WTC11 (cell line): ENCODE data around the gene CGB7. TPM values are rescaled to one million over a fixed set of nuclear protein-coding genes. Genes with fewer than 3 reads are reported as not detected.

ENCODE experiments used
- ATAC-seq: fragments of 200-7000 bp; cut with Tn5 transposase; 2 replicates; pipeline ENCODE4 v1.10.0; 2021; ENCODE audit warnings: mild to moderate bottlenecking, moderate library complexity
- CTCF ChIA-PET: fragments of 300-600 bp; sonication (Branson Sonifier 250); formaldehyde crosslinking; loops from one replicate; lab custom pipeline; 2021; ENCODE audit warnings: antibody characterized with exemption; lab: Charles Lee
- POLR2A ChIA-PET: fragments of 350-600 bp; sonication (Branson Sonifier 250); formaldehyde crosslinking; loops from one replicate; lab custom pipeline; 2021; ENCODE audit warnings: antibody characterized with exemption; lab: Charles Lee
- DNase-seq: peaks from one replicate; pipeline ENCODE4 v3.0.0; 2021; ENCODE audit warnings: low spot score
- H3K27ac Mint-ChIP-seq: 2 replicates; pipeline ENCODE4 v1.8.0; 2021; ENCODE audit warnings: mixed read lengths
- H3K27me3 Mint-ChIP-seq: 2 replicates; pipeline ENCODE4 v1.8.0; 2021; ENCODE audit warnings: low read depth, mild to moderate bottlenecking, moderate library complexity, mixed read lengths
- H3K36me3 Mint-ChIP-seq: 2 replicates; pipeline ENCODE4 v1.8.0; 2021; ENCODE audit warnings: mixed read lengths
- H3K4me1 Mint-ChIP-seq: 2 replicates; pipeline ENCODE4 v1.8.0; 2022; ENCODE audit warnings: mixed read lengths
- H3K4me3 Mint-ChIP-seq: 2 replicates; pipeline ENCODE4 v1.8.0; 2021; ENCODE audit warnings: mild to moderate bottlenecking, moderate library complexity, mixed read lengths
- H3K9me3 Mint-ChIP-seq: 2 replicates; pipeline ENCODE4 v1.8.0; 2021; ENCODE audit warnings: mixed read lengths
- ATF2 ChIP-seq: sonication (generic); formaldehyde crosslinking; IDR thresholded peaks from 2 replicates; pipeline ENCODE4 v1.8.1; 2022; ENCODE audit warnings: low read depth, missing genetic modification reagents, borderline replicate concordance
- CREM ChIP-seq: sonication (generic); formaldehyde crosslinking; IDR thresholded peaks from 2 replicates; pipeline ENCODE4 v1.8.1; 2022; ENCODE audit warnings: mild to moderate bottlenecking, missing genetic modification reagents, moderate library complexity
- E2F5 ChIP-seq: sonication (generic); formaldehyde crosslinking; IDR thresholded peaks from 2 replicates; pipeline ENCODE4 v1.8.1; 2022; ENCODE audit warnings: mild to moderate bottlenecking, moderate library complexity, missing genetic modification reagents
- FOXJ3 ChIP-seq: sonication (generic); formaldehyde crosslinking; IDR thresholded peaks from 2 replicates; pipeline ENCODE4 v1.9.0; 2021; ENCODE audit warnings: missing genetic modification reagents, mild to moderate bottlenecking, borderline replicate concordance
- FOXK1 ChIP-seq: sonication (generic); formaldehyde crosslinking; IDR thresholded peaks from 2 replicates; pipeline ENCODE4 v1.8.0; 2022; ENCODE audit warnings: mild to moderate bottlenecking, moderate library complexity, missing genetic modification reagents
- IRF2 ChIP-seq: sonication (generic); formaldehyde crosslinking; IDR thresholded peaks from 2 replicates; pipeline ENCODE4 v1.8.0; 2022; ENCODE audit warnings: low read depth, missing genetic modification reagents, borderline replicate concordance
- NFATC4 ChIP-seq: fragments of 250-450 bp; sonication (Bioruptor Pico); IDR thresholded peaks from 2 replicates; pipeline ENCODE4 v1.9.0; 2021; ENCODE audit warnings: mild to moderate bottlenecking
- NR2C2 ChIP-seq: sonication (generic); formaldehyde crosslinking; IDR thresholded peaks from 2 replicates; pipeline ENCODE4 v1.8.0; 2022; ENCODE audit warnings: mild to moderate bottlenecking, missing genetic modification reagents
- PREB ChIP-seq: sonication (generic); formaldehyde crosslinking; IDR thresholded peaks from 2 replicates; pipeline ENCODE4 v1.8.1; 2022; ENCODE audit warnings: mild to moderate bottlenecking, missing genetic modification reagents, moderate library complexity, borderline replicate concordance
- ZNF219 ChIP-seq: sonication (generic); formaldehyde crosslinking; IDR thresholded peaks from 2 replicates; pipeline ENCODE4 v1.8.0; 2023; ENCODE audit warnings: missing genetic modification reagents, mild to moderate bottlenecking, borderline replicate concordance
- ZNF317 ChIP-seq: sonication (generic); formaldehyde crosslinking; IDR thresholded peaks from 2 replicates; pipeline ENCODE4 v1.8.1; 2023; ENCODE audit warnings: low read depth, mild to moderate bottlenecking, moderate library complexity, missing genetic modification reagents, borderline replicate concordance
- ZNF396 ChIP-seq: fragments of 250-450 bp; sonication (Bioruptor Pico); IDR thresholded peaks from 2 replicates; pipeline ENCODE4 v1.8.0; 2021; ENCODE audit warnings: mild to moderate bottlenecking, moderate library complexity, borderline replicate concordance
- ZNF423 ChIP-seq: fragments of 250-450 bp; sonication (Bioruptor Pico); IDR thresholded peaks from 2 replicates; pipeline ENCODE4 v2.1.2; 2022; ENCODE audit warnings: mild to moderate bottlenecking, moderate library complexity
- ZNF512 ChIP-seq: sonication (generic); formaldehyde crosslinking; IDR thresholded peaks from 2 replicates; pipeline ENCODE4 v1.8.1; 2022; ENCODE audit warnings: missing genetic modification reagents, borderline replicate concordance
- total RNA-seq: library from RNA; stranded (reverse); gene quantifications from 3 replicates; pipeline ENCODE4 v1.2.3, GENCODE V29; 2021
- TF ChIP-seq, protein P1 (sequence below): sonication (generic); formaldehyde crosslinking; IDR thresholded peaks from 2 replicates; pipeline ENCODE4 v1.8.1; 2023; ENCODE audit warnings: mild to moderate bottlenecking, missing genetic modification reagents, borderline replicate concordance
- TF ChIP-seq, protein P2 (sequence below): sonication (generic); formaldehyde crosslinking; IDR thresholded peaks from 2 replicates; pipeline ENCODE4 v1.8.1; 2022; ENCODE audit warnings: low read depth, mild to moderate bottlenecking, moderate library complexity, missing genetic modification reagents, borderline replicate concordance
- TF ChIP-seq, protein P3 (sequence below): fragments of 250-450 bp; sonication (Bioruptor Pico); IDR thresholded peaks from 2 replicates; pipeline ENCODE4 v1.9.0; 2021; ENCODE audit warnings: mild to moderate bottlenecking

CGB7 gene
- total RNA-seq, 1 experiment from 2014 or later: 1.6 TPM

DNA sequence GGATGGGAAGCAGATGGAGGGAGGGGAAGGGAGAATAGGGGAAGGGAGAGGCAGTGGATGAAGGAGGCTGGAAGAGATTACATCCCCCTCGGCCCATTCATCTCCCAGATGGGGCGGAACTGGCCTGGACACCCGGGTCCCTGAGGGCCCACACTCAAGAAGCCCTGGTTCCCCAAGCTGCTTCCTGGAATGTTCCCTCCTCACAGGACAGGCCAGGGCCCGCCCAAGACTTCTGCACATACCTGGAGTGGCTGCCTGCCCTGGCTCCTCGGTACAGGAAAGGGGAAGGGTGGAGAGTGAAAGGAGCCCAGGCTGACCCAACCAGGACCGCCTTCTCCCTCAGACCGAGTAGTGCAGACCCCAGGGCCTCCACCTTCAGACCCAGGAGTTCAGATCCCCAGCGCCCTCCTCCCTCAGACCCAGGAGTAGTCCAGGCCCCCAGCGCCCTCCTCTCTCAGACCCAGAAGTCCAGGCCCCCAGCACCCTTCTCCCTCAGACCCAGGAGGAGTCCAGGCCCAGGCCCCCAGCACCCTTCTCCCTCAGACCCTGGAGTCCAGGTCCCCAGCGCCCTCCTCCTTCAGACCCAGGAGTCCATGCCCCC is 6.6 kb upstream of the CGB7 start (continued):
- TF ChIP-seq ATF2 (CRISPR knock-in tag) (no peak), ZNF317 (CRISPR knock-in tag) (no peak), CREM (CRISPR knock-in tag) (no peak), ZNF219 (CRISPR knock-in tag) (no peak), ZNF512 (CRISPR knock-in tag) (no peak)
- TF ChIP-seq, protein P1, sequence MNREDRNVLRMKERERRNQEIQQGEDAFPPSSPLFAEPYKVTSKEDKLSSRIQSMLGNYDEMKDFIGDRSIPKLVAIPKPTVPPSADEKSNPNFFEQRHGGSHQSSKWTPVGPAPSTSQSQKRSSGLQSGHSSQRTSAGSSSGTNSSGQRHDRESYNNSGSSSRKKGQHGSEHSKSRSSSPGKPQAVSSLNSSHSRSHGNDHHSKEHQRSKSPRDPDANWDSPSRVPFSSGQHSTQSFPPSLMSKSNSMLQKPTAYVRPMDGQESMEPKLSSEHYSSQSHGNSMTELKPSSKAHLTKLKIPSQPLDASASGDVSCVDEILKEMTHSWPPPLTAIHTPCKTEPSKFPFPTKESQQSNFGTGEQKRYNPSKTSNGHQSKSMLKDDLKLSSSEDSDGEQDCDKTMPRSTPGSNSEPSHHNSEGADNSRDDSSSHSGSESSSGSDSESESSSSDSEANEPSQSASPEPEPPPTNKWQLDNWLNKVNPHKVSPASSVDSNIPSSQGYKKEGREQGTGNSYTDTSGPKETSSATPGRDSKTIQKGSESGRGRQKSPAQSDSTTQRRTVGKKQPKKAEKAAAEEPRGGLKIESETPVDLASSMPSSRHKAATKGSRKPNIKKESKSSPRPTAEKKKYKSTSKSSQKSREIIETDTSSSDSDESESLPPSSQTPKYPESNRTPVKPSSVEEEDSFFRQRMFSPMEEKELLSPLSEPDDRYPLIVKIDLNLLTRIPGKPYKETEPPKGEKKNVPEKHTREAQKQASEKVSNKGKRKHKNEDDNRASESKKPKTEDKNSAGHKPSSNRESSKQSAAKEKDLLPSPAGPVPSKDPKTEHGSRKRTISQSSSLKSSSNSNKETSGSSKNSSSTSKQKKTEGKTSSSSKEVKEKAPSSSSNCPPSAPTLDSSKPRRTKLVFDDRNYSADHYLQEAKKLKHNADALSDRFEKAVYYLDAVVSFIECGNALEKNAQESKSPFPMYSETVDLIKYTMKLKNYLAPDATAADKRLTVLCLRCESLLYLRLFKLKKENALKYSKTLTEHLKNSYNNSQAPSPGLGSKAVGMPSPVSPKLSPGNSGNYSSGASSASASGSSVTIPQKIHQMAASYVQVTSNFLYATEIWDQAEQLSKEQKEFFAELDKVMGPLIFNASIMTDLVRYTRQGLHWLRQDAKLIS (CRISPR knock-in tag): no peak
- TF ChIP-seq, protein P2, sequence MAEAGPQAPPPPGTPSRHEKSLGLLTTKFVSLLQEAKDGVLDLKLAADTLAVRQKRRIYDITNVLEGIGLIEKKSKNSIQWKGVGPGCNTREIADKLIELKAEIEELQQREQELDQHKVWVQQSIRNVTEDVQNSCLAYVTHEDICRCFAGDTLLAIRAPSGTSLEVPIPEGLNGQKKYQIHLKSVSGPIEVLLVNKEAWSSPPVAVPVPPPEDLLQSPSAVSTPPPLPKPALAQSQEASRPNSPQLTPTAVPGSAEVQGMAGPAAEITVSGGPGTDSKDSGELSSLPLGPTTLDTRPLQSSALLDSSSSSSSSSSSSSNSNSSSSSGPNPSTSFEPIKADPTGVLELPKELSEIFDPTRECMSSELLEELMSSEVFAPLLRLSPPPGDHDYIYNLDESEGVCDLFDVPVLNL (CRISPR knock-in tag): no peak

DNA sequence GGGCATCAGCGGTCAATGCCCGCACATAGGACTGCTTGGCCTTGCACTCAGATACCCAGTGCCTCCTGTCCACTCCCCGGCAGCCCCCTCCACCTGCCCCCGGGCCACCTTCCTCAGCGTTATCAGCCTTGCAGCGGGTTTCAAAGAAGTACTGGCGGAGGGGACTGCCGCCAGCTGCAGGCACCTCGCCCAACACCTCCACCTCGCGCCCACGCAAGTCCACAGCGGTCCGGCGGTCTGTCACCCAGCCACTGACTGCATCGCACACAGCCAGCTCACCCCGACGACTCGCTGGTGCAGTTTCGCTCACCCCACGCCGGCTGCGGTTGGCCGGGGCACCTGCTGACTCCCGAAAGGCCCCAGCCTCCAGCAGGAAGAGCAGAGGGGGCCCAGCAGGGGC is 3.9 kb upstream of the CGB7 start:
- no peaks in the 10 kb centered on the region for H3K36me3 Mint-ChIP-seq
- POLR2A ChIA-PET: no interaction called here
- no peak for TF ChIP-seq FOXJ3
- TF ChIP-seq ZNF396: no peak
- no peak for TF ChIP-seq E2F5 (CRISPR knock-in tag)
- ATAC-seq: no peak
- H3K4me1 Mint-ChIP-seq: peaks cover 37% of the 10 kb centered on the region
- no peaks in the 10 kb centered on the region for H3K9me3 Mint-ChIP-seq
- no peak for DNase-seq
- H3K27ac Mint-ChIP-seq: no peak overlapping the region
- CTCF ChIA-PET: interaction anchor here (0.8 to 0.9 kb wide), 2 partner anchors 12 to 62 kb away, joined by 3 read pairs; no protein-coding TSS in a partner anchor
- peaks cover 79% of the 10 kb centered on the region for H3K27me3 Mint-ChIP-seq
- H3K4me3 Mint-ChIP-seq: no peak overlapping the region

GRCh38 chr19:49061000-49061399 is 3.5 kb upstream of the CGB7 start:
- no peak overlapping the region for H3K27ac Mint-ChIP-seq
- no peak for DNase-seq
- ChIA-PET CTCF (interaction anchor here (0.8 to 0.9 kb wide), 3 partner anchors 13 to 61 kb away, joined by 3 read pairs; a partner anchor contains a TSS), POLR2A (no interaction called here)
- no peak for TF ChIP-seq NR2C2 (CRISPR knock-in tag)
- no peak for TF ChIP-seq NFATC4 (CRISPR knock-in tag)
- no peak for TF ChIP-seq ZNF423 (CRISPR knock-in tag)
- no peak for TF ChIP-seq FOXK1 (CRISPR knock-in tag)
- TF ChIP-seq, protein P2 (CRISPR knock-in tag): no peak
- TF ChIP-seq IRF2: no peak
- no peak for TF ChIP-seq PREB (CRISPR knock-in tag)
- TF ChIP-seq, protein P3, sequence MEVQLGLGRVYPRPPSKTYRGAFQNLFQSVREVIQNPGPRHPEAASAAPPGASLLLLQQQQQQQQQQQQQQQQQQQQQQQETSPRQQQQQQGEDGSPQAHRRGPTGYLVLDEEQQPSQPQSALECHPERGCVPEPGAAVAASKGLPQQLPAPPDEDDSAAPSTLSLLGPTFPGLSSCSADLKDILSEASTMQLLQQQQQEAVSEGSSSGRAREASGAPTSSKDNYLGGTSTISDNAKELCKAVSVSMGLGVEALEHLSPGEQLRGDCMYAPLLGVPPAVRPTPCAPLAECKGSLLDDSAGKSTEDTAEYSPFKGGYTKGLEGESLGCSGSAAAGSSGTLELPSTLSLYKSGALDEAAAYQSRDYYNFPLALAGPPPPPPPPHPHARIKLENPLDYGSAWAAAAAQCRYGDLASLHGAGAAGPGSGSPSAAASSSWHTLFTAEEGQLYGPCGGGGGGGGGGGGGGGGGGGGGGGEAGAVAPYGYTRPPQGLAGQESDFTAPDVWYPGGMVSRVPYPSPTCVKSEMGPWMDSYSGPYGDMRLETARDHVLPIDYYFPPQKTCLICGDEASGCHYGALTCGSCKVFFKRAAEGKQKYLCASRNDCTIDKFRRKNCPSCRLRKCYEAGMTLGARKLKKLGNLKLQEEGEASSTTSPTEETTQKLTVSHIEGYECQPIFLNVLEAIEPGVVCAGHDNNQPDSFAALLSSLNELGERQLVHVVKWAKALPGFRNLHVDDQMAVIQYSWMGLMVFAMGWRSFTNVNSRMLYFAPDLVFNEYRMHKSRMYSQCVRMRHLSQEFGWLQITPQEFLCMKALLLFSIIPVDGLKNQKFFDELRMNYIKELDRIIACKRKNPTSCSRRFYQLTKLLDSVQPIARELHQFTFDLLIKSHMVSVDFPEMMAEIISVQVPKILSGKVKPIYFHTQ (CRISPR knock-in tag): no peak
- H3K4me1 Mint-ChIP-seq: peaks cover 32% of the 10 kb centered on the region
- H3K27me3 Mint-ChIP-seq: peaks cover 79% of the 10 kb centered on the region
- H3K4me3 Mint-ChIP-seq: no peak overlapping the region
- no peak for ATAC-seq
- no peaks in the 10 kb centered on the region for H3K9me3 Mint-ChIP-seq
- no peaks in the 10 kb centered on the region for H3K36me3 Mint-ChIP-seq
